GM12875 (cell line): ENCODE data around the gene LIG3.
A peak's percentile ranks its signal among the peaks of the same experiment; 100 is the strongest.
"Not testable (repeated sequence)": the region's sequence is repeated elsewhere in the genome, so short reads cannot be mapped to it uniquely, and the experiment has no call there.

Experiments
- H3K4me3 ChIP-seq: one replicate; pipeline ENCODE4 v1.5.1; 2011; ENCODE audit warnings: low read depth, low read length, control low read depth
- CTCF ChIP-seq: IDR thresholded peaks from 2 replicates; pipeline ENCODE4 v1.5.1; 2011; ENCODE audit warnings: low read depth, mild to moderate bottlenecking, control low read depth, inconsistent platforms, low read length, moderate library complexity, borderline replicate concordance; ENCODE audit not compliant: insufficient read depth

LIG3 gene

GRCh38 chr17:34991606-34992005 is 11.3 kb downstream of the LIG3 start:
- TF ChIP-seq CTCF = no peak

GRCh38 chr17:34993031-34993430 is 12.7 kb downstream of the LIG3 start:
- no peak for TF ChIP-seq CTCF
- H3K4me3 ChIP-seq = no peak overlapping the region

More at GRCh38 chr17:34991606-34992005, 11.3 kb downstream of the LIG3 start:
- H3K4me3 ChIP-seq = no peak overlapping the region

- TF ChIP-seq CTCF = no peak
- no peak overlapping the region for H3K4me3 ChIP-seq
These were observed 16.3 kb downstream of the LIG3 start for GRCh38 chr17:34996422-34997285.

GRCh38 chr17:34997355-34997862 is 17.1 kb downstream of the LIG3 start:
- no peak for TF ChIP-seq CTCF
- no peak overlapping the region for H3K4me3 ChIP-seq

GRCh38 chr17:34998205-34998604 is 17.9 kb downstream of the LIG3 start:
- H3K4me3 ChIP-seq = no peak overlapping the region

GRCh38 chr17:34999456-34999855 is 19.1 kb downstream of the LIG3 start:
- H3K4me3 ChIP-seq = no peak overlapping the region
- no peak for TF ChIP-seq CTCF

More at GRCh38 chr17:34998205-34998604, 17.9 kb downstream of the LIG3 start:
- TF ChIP-seq CTCF = peak; percentile 97

- not testable (repeated sequence) for H3K4me3 ChIP-seq
These were observed 20.7 kb downstream of the LIG3 start for GRCh38 chr17:35000965-35001364.
